ENCODE measurements around the gene PCNX2.
A peak's percentile ranks its signal among the peaks of the same experiment; 100 is the strongest.

The PCNX2 gene

DNA sequence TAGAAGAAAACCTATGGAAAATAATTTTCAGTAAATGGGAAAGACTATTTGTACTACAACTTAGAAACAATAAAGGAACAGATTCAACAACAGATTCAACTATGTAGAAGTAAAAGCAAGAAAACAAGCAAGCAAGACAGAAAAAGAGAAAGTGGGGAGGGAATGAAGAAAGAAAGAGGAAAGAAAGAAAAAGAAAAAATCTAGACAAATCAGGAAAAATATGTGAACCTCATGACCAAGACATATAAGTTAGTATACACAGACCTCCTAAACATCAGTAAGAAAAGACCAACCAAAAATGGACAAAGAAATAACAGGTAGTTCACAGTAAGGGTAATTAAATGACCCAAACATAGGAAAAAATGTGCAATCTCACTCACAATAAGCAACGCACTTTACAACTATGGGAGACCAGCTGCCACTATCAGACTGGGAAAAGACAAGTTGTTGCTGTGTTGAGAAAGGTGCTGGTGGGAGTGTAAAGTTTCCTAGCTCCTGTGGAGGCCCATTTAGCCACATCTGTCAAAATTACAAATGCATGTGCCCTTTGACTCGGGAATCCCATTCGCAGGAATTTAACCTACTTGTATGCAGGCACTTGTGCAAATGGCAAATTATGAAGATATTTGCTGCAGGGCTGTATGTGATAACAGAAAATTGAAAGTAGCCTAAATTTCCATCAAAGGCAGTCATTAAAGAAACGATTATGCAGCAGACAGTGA, 18.1 kb upstream of the PCNX2 start:
- no peak for DNase-seq

DNA sequence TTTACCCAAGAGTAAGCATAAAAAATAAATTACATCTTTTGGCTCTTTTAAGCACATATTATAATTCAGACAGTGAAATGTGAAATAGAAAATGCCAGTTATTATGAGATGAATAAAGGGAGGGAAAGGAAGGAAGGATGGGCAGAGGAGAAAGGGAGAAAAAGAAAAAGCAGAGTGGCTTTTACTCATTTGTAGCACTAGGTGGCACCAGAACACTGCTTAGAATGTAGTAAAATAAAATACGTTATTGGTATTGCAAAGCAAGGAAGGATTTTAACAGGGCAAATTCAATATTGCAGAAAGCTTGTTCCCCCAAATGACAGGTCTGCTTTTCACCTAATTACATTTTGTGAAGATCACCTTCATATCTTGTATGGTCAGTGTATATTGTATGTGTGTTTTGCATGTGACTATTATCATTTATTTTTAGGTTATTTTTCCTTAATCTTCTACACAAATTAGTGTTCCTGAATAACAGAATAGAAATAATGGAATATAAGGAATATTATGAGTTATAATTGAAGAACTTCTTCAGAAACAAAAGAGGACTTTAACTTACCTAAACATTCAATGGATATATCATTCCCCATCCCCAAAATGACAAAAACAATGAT, 9.1 kb upstream of the PCNX2 start:
- peak; percentile 34 for DNase-seq

DNA sequence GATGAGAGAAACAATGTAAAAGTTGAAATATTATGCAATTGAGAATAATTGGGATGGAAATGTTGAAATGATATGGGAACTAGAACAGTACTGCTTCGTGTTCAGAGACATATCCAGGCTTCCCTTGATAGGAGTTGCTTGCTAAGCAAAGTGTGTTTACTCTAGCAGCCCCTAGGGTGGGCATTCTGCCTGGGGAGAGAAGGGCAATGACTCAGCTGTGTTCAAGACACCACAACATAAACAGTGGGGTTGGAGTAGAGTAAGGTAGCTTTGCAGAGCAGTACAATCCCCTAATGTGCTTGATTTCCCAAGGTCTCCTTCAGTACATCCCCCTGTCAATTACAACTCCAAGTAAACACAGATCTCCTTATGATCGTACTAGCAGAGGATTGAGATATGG, 4.8 kb upstream of the PCNX2 start:
- DNase-seq = no peak

- no peak for DNase-seq
These were observed 3.9 kb upstream of the PCNX2 start for GRCh38 chr1:233299450-233299849.

DNA sequence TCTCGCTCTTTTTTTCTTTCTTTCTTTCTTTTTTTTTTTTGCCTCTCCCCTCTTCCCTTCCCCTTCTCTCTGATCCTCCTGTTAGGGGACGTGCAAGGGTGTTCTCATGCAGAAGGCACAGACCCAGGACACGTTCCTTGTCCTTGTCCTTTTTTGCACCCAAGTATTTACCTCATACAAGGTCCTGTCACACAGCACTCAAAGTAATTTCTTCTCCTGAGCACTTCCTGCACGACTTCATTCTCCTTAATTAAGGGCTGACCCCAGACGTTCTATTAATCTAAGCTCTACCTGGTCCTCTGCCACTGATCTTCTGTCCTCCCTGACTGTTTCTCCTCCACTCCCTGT, 424 bp upstream of the PCNX2 start:
- no peak for DNase-seq

DNA sequence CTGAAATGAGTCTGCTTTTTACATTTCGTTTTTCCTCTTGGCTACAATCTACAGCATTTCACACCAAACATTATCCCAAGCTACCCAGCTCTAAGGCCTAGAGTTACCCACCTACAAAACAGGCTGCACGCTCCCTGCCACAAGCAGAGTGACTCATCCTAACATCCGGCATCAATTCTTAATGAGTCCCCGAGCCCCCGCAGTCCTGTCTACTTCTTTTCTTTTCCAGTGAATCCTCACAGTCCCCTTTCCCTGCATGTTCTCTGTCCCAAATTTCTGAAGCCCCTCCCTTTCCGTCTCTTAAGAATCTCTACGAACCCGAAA, 650 bp downstream of the PCNX2 start:
- DNase-seq = peak; percentile 6

DNA sequence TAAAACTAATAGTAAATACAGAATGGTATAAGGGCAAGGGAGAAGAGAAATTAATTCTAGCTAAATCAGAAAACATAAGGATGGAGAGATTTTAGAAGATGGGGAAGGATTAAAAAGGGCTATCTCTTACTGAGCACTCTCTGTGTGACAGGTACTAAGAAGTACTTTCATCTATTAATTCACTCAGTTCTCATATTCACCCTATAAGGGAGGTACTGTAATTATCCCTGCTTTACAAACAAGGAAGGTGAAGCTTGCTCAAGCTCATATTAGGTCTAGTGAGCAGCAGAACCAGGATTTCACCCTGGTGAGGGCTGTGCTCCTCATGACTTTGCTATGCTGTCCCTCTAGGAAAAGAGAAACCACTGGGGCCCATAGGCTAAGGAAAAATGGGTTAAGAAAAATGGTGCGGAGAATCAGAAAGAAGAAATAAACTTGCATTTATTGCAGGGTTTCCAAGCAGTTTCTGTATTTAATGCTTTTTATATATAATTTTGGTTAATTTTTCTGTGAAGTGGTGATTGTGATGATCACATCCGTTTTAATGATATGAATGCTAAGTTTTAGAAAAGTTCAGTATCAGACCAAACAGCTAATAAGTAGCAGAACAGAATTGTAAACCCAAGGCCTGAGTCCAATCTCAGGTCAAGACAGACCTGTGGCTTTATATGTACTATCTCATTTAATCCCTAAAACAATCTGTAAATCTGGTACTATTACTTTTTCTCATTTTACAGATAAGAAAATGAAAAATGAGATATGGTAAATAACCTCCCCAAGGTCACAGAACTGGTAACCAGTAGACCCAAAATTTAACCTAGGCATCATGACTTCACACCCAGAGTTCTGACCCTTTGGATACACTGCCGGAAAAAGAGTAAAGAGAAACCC, 1.7 kb downstream of the PCNX2 start:
- no peak for DNase-seq

DNA sequence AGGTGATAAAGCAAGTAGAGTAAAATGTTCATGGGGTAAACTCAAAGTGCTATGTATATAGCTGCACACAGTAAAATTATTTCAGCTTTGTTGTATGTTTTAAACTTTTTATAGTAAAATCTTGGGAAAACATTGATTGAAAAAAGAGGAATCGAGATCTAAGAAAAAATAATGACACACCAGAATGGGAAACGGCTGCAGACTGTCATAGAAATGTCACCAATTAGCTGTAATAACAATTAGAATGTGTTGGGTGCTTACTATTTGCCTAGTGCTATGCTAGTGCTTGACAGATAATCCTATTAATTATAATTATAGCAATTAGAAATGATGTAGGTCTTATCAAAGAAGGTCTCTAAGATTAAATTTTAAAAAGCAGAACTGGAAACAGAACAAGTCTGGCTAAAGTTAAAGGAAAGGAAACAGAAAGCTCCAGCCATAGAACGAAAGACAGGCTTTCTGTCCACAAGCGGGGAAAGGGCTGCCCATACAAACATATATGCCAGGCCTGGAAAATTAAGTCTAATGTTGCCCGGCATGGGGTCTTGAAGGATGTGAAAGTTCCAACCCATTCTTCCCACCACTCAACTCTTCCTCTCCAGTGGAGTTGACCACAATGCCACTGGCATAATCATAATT, 5.0 kb downstream of the PCNX2 start:
- no peak for DNase-seq

GRCh38 chr1:233289676-233290075, 5.8 kb downstream of the PCNX2 start:
- DNase-seq = no peak

DNA sequence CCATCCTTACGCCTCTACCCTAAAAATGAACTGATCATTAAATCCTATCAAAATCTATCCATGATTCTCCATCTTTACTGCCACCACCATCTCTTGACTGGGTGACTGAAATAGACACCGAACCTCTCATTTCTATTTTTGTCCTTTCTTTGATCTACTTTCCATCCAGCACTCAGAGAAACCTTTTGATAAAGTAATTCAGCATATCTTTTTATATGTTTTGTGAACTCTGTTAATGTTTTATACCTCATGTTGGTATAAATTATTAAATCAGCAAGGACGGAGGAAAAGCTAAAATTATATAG, 13.0 kb downstream of the PCNX2 start:
- DNase-seq = no peak

- DNase-seq = no peak
These were observed 13.6 kb downstream of the PCNX2 start for GRCh38 chr1:233281711-233282581.

- no peak for DNase-seq
These were observed 15.6 kb downstream of the PCNX2 start for GRCh38 chr1:233279971-233280370.

DNA sequence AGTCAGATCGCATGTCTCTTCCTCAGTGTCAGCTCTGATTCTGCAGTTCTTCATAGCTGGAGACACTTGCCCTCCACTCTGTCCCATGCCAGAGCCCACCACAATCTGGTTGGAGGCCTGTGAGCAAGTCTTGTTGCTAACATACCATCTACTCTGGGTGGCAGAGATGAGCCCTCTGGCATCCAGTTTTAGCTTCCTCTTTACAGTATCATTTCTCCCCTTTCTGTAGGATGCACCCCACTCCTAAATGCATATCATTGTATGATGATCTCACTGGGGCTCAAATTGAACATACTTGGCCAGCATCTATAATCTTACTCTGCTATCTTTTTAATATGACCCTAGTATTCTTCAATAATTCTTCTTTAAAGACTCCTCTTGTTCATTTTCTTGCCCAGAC, 16.9 kb downstream of the PCNX2 start:
- DNase-seq = no peak

DNA sequence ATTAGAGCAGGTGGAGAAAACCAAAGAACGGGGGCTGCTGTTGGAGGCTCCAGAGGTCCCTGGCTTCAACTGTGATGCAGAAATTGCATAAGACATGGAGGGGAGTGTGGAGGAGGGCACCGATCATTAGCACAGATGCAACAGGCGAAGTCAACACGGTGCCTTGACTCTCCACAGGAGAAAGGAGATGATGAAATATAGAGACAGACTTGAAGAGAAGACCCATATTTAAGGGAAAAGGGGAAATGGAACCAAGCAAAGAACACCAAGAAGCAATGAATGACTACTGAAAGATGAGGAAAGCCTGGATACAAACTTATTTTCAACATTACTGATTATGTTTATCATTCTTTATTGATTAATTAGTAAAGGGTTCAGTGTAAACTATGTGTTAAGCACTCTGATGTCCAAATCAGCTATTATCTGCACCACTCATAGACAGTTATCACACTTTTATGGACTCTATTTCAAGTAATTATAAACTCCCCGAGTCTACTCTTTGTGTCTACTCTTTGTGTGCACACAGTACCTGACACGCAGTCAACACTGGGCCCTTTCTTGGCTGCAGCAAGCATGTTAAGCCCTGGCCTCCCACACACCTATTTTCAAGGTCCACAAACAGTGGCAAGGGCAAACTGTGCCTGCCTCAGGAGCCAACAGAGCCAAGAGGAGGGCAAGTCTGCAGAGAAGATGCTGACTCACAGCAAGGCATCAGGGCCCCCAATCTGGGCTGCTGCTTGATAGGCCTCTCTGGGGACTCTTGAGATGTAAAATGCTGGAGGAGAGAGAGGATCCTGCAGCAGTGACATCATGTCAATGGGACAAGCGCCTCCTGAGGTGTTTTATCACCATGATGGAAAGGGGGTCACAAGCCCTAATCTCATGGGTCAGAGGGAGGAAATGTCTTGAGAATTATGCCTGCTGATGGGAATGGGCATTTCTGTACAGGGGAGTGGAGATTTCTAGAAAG, 17.6 kb downstream of the PCNX2 start:
- DNase-seq = no peak

GRCh38 chr1:233269656-233270055, 25.9 kb downstream of the PCNX2 start:
- DNase-seq = no peak

DNA sequence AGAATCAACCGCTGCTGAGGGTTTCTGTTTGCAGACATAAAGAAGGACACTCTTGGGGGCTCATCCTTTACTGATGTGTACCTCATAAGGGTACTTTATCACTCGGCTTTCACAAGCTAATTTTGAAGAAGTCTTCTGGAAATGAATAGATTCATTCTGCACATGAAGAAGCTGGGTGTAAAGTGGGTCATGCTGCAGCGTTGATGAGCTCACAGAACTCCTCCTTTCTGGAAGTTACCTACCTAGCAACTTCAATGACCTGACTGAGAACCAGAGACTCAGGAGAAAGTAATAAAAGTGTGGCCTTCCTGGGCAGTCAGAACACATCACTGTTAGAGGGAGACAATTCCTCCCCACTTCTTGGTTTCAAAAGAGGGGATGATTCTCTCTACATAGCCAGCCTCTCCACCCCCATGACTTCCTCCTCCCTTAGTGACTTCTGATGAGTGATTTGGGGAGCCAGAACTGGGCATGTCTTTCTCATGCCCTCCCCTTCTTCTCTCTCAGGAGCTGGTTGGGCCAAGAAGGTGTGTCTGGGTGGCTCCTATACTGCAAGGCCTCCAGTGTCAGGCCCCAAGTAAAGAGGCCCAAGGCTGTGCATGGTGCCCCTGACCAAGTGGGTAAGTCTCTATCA, 27.0 kb downstream of the PCNX2 start:
- no peak for DNase-seq

DNA sequence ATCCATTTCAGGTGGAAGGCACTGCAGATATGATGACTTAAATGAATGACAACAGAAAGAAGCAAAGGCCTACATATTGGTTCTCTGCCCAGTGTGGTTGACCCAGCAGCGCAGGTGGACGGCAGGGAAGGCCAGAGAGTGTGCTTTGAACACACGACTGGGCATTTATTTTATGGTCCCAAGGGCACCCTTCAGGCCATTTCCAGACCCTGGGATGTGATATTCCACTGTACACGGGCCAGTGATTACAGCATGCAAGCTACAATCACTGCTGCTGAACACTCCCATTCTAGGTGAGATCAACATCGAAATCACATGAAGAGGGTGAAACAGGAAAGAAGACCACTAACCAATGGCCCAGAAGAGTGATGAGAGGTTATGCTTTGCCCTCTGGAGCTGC, 33.8 kb downstream of the PCNX2 start:
- no peak for DNase-seq

GRCh38 chr1:233261206-233261605, 34.3 kb downstream of the PCNX2 start:
- DNase-seq = no peak

DNA sequence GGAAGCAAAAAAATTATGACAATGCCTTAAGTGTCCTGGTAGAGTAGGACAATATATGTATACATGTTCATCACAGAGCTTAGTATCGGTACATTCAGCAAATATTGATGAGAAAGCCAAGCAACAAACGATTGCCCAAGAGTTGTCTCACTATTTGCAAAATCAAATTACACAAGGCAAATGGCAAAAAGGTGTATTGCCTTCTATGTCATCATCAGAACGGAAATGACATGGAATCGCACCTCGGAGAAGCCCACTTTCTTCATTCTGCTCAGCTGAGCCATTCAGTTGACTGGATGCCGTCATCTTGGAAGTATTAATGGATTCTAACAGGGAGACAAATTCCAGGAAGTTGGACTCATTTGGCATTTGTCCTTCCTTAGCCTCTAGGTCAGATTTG, 37.7 kb downstream of the PCNX2 start:
- DNase-seq = no peak

GRCh38 chr1:233256789-233257188, 38.7 kb downstream of the PCNX2 start:
- DNase-seq = no peak

GRCh38 chr1:233256191-233256590, 39.3 kb downstream of the PCNX2 start:
- DNase-seq = no peak
